HUDEP-2 (cell line): ENCODE measurements around the gene BAMBI.

Experiments used
- DNase-seq, 76 experiments: peaks; one replicate each; lab custom pipeline; 2025; ENCODE audit not compliant: unreplicated experiment in 76 of 76; lab: John Stamatoyannopoulos, UW

BAMBI gene

DNA sequence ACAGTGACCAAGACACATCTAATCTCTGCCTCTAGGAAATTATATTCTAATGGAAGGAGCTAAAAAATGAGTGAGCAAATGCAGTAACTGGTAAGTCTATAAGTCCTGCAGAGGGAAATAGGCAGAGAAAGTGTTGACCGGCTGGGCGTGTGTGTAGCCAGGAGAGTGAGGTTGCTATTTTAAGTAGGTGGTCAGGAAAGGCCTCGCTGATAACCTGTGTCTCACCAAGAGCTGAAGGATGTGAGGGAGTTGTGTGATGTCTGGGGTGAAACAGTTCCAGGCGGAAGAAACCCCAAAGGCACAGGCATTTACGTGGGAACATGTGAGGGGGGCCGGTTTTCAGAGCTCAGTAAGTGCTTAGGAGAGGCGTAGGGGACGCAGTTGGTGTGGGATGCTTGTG lies 54.8 kb downstream of the BAMBI start:
- no peak for DNase-seq
